GM23338 (cell line): ENCODE results near the gene PDE4D. TPM values are rescaled to one million over a fixed set of nuclear protein-coding genes. Genes with fewer than 3 reads are reported as not detected.

Source experiments
- ATAC-seq: fragments of 200-7000 bp; cut with Tn5 transposase; 3 replicates; pipeline ENCODE4 v1.9.1; 2020
- DNase-seq: peaks from one replicate; pipeline ENCODE4 v3.0.0-alpha.2; 2015; ENCODE audit warnings: low spot score
- H2AFZ ChIP-seq: fragments of 200-600 bp; sonication (generic); 2 replicates; pipeline ENCODE4 v1.8.0; 2016; ENCODE audit warnings: antibody characterized with exemption, mild to moderate bottlenecking, moderate library complexity
- H3F3A ChIP-seq: fragments of 200-600 bp; sonication (generic); replicated peaks from 2 replicates; pipeline ENCODE4 v1.8.0; 2017; ENCODE audit warnings: antibody characterized with exemption, mixed run types, low read depth
- H3K27ac ChIP-seq: fragments of 200-600 bp; sonication (generic); 2 replicates; pipeline ENCODE4 v1.6.1; 2016; ENCODE audit warnings: low read depth
- H3K27me3 ChIP-seq: fragments of 200-600 bp; sonication (generic); 2 replicates; pipeline ENCODE4 v1.8.0; 2016; ENCODE audit warnings: mild to moderate bottlenecking, mixed run types, moderate library complexity; ENCODE audit not compliant: insufficient read depth
- H3K36me3 ChIP-seq: fragments of 200-600 bp; sonication (generic); 2 replicates; pipeline ENCODE4 v1.8.0; 2016; ENCODE audit warnings: mild to moderate bottlenecking; ENCODE audit not compliant: insufficient read depth
- H3K4me1 ChIP-seq: fragments of 200-600 bp; sonication (generic); 2 replicates; pipeline ENCODE4 v1.8.0; 2016; ENCODE audit warnings: mild to moderate bottlenecking, moderate library complexity; ENCODE audit not compliant: insufficient read depth
- H3K4me2 ChIP-seq: fragments of 200-600 bp; sonication (generic); 2 replicates; pipeline ENCODE4 v1.7.1; 2017; ENCODE audit warnings: mixed run types
- H3K4me3 ChIP-seq: fragments of 200-600 bp; sonication (generic); 2 replicates; pipeline ENCODE4 v1.6.1; 2016; ENCODE audit warnings: mixed run types
- H3K79me2 ChIP-seq: fragments of 200-600 bp; sonication (generic); replicated peaks from 2 replicates; pipeline ENCODE4 v1.8.0; 2017; ENCODE audit warnings: mild to moderate bottlenecking; ENCODE audit not compliant: insufficient read depth
- H3K9me2 ChIP-seq: fragments of 200-600 bp; sonication (generic); 2 replicates; pipeline ENCODE4 v1.8.0; 2017; ENCODE audit not compliant: insufficient read depth
- H4K20me1 ChIP-seq: fragments of 200-600 bp; sonication (generic); replicated peaks from 2 replicates; pipeline ENCODE4 v1.8.0; 2017; ENCODE audit warnings: mild to moderate bottlenecking; ENCODE audit not compliant: insufficient read depth
- H3K27ac Mint-ChIP-seq: 2 replicates; pipeline ENCODE4 v1.8.0; 2020; ENCODE audit warnings: inconsistent platforms, mild to moderate bottlenecking, moderate library complexity, mixed read lengths
- H3K27me3 Mint-ChIP-seq: 3 replicates; pipeline ENCODE4 v1.8.0; 2022; ENCODE audit warnings: low read depth, mild to moderate bottlenecking, moderate library complexity, mixed read lengths, inconsistent platforms; ENCODE audit not compliant: insufficient read depth, poor library complexity
- H3K36me3 Mint-ChIP-seq: 3 replicates; pipeline ENCODE4 v1.8.0; 2021; ENCODE audit warnings: low read depth, mild to moderate bottlenecking, inconsistent platforms, moderate library complexity, mixed read lengths
- H3K4me1 Mint-ChIP-seq: 3 replicates; pipeline ENCODE4 v1.8.0; 2020; ENCODE audit warnings: mild to moderate bottlenecking, inconsistent platforms, mixed read lengths
- H3K4me3 Mint-ChIP-seq: 3 replicates; pipeline ENCODE4 v1.8.0; 2021; ENCODE audit warnings: moderate library complexity, mild to moderate bottlenecking, inconsistent platforms, mixed read lengths
- H3K9me3 Mint-ChIP-seq: 3 replicates; pipeline ENCODE4 v1.8.0; 2020; ENCODE audit warnings: moderate library complexity, mild to moderate bottlenecking, inconsistent platforms, mixed read lengths
- CREB1 ChIP-seq: fragments of 250-450 bp; sonication (Bioruptor Pico); IDR thresholded peaks from 2 replicates; pipeline ENCODE4 v1.5.0; 2020; ENCODE audit warnings: low read depth, mild to moderate bottlenecking, moderate library complexity
- EZH2 ChIP-seq: fragments of 200-600 bp; sonication (generic); IDR thresholded peaks from one replicate; pipeline ENCODE4 v1.8.0; 2017; ENCODE audit warnings: antibody characterized with exemption, mild to moderate bottlenecking, low read depth; ENCODE audit not compliant: unreplicated experiment
- EZH2phosphoT487 ChIP-seq: fragments of 200-600 bp; sonication (generic); IDR thresholded peaks from one replicate; pipeline ENCODE4 v1.8.1; 2018; ENCODE audit warnings: antibody characterized with exemption; ENCODE audit not compliant: unreplicated experiment
- JUNB ChIP-seq: IDR thresholded peaks from one replicate; pipeline ENCODE4 v1.6.1; 2016; ENCODE audit warnings: antibody characterized with exemption; ENCODE audit not compliant: unreplicated experiment
- NANOG ChIP-seq: IDR thresholded peaks from 2 replicates; pipeline ENCODE4 v1.6.1; 2016; ENCODE audit warnings: antibody characterized with exemption, borderline replicate concordance
- POLR2AphosphoS5 ChIP-seq: IDR thresholded peaks from 2 replicates; pipeline ENCODE4 v1.6.1; 2016; ENCODE audit warnings: antibody characterized with exemption, low read depth
- STAT1 ChIP-seq: IDR thresholded peaks from one replicate; pipeline ENCODE4 v1.6.1; 2016; ENCODE audit warnings: antibody characterized with exemption; ENCODE audit not compliant: unreplicated experiment
- ZNF114 ChIP-seq: fragments of 250-450 bp; sonication (Bioruptor Pico); IDR thresholded peaks from 2 replicates; pipeline ENCODE4 v1.5.0; 2020; ENCODE audit warnings: mild to moderate bottlenecking, moderate library complexity
- ZNF331 ChIP-seq: fragments of 250-450 bp; sonication (Bioruptor Pico); IDR thresholded peaks from 2 replicates; pipeline ENCODE4 v1.5.0; 2020; ENCODE audit warnings: low read depth, mild to moderate bottlenecking, moderate library complexity
- polyA plus RNA-seq: library from polyadenylated mRNA; unstranded; fragments of >200 nt; fragmentation: Nextera tagmentation; extraction: Ambion mirVana; gene quantifications from 2 replicates; pipeline ENCODE4 v1.2.1, GENCODE V29; 2016
- total RNA-seq: library from RNA; depleted of rRNA; stranded (reverse); fragments of >200 nt; shearing (Covaris generic); gene quantifications from 2 replicates; pipeline ENCODE4 v1.2.3, GENCODE V29; 2014
- TF ChIP-seq, protein P1 (sequence below): IDR thresholded peaks from 2 replicates; pipeline ENCODE4 v1.6.1; 2016; ENCODE audit warnings: antibody characterized with exemption
- TF ChIP-seq, protein P2 (sequence below), 2 experiments: fragments of 200-600 bp in 1 of 2; sonication (generic) in 1 of 2; conservative IDR thresholded peaks; 2 replicates each; pipeline versions ENCODE4 v1.5.1 to v1.6.1; 2016 to 2017; ENCODE audit warnings: antibody characterized with exemption in 2 of 2, low read depth in 2 of 2, mild to moderate bottlenecking in 2 of 2, moderate library complexity in 1 of 2
- TF ChIP-seq, protein P3 (sequence below): fragments of 250-450 bp; sonication (Bioruptor Pico); IDR thresholded peaks from 2 replicates; pipeline ENCODE4 v1.5.0; 2020; ENCODE audit warnings: mild to moderate bottlenecking, moderate library complexity
- TF ChIP-seq, protein P4 (sequence below): IDR thresholded peaks from one replicate; pipeline ENCODE4 v1.6.1; 2018; ENCODE audit warnings: antibody characterized with exemption; ENCODE audit not compliant: unreplicated experiment

PDE4D gene
- total and polyA plus RNA-seq, 2 experiments from 2014 or later = 2.1 to 4.7 TPM

DNA sequence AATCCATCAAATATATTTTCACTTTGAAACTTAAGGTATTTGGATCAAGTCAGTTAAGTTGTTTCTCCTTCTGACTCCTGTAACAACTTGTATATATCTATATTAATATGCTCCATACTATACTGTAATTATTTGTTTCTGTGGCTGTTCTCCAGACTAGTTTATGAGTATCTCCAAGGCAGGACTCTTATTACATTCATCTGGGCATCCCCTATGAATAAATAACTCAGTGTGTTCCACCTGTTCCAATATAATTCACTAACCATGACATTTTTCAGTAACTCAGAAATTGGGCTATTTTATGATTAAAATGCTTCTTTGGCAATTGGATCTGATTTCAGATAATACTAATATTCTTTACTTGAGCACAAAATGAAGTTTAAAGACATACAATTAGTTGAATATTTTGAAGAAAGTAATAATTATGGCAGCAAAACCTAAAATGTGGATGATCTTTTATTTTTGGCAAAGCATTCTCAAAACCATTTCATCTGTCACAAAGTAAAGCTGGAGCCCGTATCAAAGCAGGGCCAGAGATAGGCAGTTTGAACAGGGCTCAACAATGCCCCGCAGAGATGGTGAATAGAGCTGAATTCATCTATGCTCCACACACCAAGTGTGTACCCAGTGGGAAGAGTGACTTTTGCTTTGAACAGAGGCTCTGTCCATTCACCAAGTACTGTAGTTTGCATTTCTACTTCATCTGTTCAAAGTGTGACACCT, 314.3 kb downstream of the PDE4D start:
- H3K4me2 ChIP-seq = no peak overlapping the region
- ATAC-seq = no peak
- TF ChIP-seq, protein P1, sequence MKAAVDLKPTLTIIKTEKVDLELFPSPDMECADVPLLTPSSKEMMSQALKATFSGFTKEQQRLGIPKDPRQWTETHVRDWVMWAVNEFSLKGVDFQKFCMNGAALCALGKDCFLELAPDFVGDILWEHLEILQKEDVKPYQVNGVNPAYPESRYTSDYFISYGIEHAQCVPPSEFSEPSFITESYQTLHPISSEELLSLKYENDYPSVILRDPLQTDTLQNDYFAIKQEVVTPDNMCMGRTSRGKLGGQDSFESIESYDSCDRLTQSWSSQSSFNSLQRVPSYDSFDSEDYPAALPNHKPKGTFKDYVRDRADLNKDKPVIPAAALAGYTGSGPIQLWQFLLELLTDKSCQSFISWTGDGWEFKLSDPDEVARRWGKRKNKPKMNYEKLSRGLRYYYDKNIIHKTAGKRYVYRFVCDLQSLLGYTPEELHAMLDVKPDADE = no peak
- TF ChIP-seq STAT1 = no peak
- TF ChIP-seq, protein P2, sequence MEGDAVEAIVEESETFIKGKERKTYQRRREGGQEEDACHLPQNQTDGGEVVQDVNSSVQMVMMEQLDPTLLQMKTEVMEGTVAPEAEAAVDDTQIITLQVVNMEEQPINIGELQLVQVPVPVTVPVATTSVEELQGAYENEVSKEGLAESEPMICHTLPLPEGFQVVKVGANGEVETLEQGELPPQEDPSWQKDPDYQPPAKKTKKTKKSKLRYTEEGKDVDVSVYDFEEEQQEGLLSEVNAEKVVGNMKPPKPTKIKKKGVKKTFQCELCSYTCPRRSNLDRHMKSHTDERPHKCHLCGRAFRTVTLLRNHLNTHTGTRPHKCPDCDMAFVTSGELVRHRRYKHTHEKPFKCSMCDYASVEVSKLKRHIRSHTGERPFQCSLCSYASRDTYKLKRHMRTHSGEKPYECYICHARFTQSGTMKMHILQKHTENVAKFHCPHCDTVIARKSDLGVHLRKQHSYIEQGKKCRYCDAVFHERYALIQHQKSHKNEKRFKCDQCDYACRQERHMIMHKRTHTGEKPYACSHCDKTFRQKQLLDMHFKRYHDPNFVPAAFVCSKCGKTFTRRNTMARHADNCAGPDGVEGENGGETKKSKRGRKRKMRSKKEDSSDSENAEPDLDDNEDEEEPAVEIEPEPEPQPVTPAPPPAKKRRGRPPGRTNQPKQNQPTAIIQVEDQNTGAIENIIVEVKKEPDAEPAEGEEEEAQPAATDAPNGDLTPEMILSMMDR (conservative IDR thresholded peaks at IDR 0.05; ENCODE audit: low read depth in 2 of 2) = no peak
- no peak for TF ChIP-seq JUNB
- TF ChIP-seq ZNF114 (CRISPR knock-in tag) = no peak
- TF ChIP-seq, protein P3, sequence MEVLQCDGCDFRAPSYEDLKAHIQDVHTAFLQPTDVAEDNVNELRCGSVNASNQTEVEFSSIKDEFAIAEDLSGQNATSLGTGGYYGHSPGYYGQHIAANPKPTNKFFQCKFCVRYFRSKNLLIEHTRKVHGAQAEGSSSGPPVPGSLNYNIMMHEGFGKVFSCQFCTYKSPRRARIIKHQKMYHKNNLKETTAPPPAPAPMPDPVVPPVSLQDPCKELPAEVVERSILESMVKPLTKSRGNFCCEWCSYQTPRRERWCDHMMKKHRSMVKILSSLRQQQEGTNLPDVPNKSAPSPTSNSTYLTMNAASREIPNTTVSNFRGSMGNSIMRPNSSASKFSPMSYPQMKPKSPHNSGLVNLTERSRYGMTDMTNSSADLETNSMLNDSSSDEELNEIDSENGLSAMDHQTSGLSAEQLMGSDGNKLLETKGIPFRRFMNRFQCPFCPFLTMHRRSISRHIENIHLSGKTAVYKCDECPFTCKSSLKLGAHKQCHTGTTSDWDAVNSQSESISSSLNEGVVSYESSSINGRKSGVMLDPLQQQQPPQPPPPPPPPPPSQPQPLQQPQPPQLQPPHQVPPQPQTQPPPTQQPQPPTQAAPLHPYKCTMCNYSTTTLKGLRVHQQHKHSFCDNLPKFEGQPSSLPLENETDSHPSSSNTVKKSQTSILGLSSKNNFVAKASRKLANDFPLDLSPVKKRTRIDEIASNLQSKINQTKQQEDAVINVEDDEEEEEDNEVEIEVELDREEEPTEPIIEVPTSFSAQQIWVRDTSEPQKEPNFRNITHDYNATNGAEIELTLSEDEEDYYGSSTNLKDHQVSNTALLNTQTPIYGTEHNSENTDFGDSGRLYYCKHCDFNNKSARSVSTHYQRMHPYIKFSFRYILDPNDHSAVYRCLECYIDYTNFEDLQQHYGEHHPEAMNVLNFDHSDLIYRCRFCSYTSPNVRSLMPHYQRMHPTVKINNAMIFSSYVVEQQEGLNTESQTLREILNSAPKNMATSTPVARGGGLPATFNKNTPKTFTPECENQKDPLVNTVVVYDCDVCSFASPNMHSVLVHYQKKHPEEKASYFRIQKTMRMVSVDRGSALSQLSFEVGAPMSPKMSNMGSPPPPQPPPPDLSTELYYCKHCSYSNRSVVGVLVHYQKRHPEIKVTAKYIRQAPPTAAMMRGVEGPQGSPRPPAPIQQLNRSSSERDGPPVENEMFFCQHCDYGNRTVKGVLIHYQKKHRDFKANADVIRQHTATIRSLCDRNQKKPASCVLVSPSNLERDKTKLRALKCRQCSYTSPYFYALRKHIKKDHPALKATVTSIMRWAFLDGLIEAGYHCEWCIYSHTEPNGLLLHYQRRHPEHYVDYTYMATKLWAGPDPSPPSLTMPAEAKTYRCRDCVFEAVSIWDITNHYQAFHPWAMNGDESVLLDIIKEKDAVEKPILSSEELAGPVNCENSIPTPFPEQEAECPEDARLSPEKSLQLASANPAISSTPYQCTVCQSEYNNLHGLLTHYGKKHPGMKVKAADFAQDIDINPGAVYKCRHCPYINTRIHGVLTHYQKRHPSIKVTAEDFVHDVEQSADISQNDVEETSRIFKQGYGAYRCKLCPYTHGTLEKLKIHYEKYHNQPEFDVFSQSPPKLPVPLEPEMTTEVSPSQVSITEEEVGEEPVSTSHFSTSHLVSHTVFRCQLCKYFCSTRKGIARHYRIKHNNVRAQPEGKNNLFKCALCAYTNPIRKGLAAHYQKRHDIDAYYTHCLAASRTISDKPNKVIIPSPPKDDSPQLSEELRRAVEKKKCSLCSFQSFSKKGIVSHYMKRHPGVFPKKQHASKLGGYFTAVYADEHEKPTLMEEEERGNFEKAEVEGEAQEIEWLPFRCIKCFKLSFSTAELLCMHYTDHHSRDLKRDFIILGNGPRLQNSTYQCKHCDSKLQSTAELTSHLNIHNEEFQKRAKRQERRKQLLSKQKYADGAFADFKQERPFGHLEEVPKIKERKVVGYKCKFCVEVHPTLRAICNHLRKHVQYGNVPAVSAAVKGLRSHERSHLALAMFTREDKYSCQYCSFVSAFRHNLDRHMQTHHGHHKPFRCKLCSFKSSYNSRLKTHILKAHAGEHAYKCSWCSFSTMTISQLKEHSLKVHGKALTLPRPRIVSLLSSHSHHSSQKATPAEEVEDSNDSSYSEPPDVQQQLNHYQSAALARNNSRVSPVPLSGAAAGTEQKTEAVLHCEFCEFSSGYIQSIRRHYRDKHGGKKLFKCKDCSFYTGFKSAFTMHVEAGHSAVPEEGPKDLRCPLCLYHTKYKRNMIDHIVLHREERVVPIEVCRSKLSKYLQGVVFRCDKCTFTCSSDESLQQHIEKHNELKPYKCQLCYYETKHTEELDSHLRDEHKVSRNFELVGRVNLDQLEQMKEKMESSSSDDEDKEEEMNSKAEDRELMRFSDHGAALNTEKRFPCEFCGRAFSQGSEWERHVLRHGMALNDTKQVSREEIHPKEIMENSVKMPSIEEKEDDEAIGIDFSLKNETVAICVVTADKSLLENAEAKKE (CRISPR knock-in tag) = no peak
- TF ChIP-seq EZH2phosphoT487 = no peak
- no peak for TF ChIP-seq EZH2
- TF ChIP-seq, protein P4, sequence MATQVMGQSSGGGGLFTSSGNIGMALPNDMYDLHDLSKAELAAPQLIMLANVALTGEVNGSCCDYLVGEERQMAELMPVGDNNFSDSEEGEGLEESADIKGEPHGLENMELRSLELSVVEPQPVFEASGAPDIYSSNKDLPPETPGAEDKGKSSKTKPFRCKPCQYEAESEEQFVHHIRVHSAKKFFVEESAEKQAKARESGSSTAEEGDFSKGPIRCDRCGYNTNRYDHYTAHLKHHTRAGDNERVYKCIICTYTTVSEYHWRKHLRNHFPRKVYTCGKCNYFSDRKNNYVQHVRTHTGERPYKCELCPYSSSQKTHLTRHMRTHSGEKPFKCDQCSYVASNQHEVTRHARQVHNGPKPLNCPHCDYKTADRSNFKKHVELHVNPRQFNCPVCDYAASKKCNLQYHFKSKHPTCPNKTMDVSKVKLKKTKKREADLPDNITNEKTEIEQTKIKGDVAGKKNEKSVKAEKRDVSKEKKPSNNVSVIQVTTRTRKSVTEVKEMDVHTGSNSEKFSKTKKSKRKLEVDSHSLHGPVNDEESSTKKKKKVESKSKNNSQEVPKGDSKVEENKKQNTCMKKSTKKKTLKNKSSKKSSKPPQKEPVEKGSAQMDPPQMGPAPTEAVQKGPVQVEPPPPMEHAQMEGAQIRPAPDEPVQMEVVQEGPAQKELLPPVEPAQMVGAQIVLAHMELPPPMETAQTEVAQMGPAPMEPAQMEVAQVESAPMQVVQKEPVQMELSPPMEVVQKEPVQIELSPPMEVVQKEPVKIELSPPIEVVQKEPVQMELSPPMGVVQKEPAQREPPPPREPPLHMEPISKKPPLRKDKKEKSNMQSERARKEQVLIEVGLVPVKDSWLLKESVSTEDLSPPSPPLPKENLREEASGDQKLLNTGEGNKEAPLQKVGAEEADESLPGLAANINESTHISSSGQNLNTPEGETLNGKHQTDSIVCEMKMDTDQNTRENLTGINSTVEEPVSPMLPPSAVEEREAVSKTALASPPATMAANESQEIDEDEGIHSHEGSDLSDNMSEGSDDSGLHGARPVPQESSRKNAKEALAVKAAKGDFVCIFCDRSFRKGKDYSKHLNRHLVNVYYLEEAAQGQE = no peak
- no peak for TF ChIP-seq NANOG
- no peak for TF ChIP-seq POLR2AphosphoS5
- no peak for TF ChIP-seq ZNF331 (CRISPR knock-in tag)
- no peak for TF ChIP-seq CREB1 (CRISPR knock-in tag)
- Mint-ChIP-seq H3K4me1 (peaks cover 20% of the 10 kb centered on the region), H3K27ac (no peak overlapping the region; the same call in 1 of the 2 replicates), H3K36me3 (no peaks in the 10 kb centered on the region), H3K4me3 (no peak overlapping the region), H3K27me3 (no peaks in the 10 kb centered on the region), H3K9me3 (no peaks in the 10 kb centered on the region)
- H2AFZ ChIP-seq = peak overlapping the region; percentile 29; the same call in 1 of the 2 replicates
- H3K9me2 ChIP-seq = 0 out of 2 replicates have a peak, but pooled peaks cover 6% of the 10 kb centered on the region
- no peaks in the 10 kb centered on the region for H3K79me2 ChIP-seq
- H3K27me3 ChIP-seq = no peaks in the 10 kb centered on the region
- H3K4me3 ChIP-seq = no peak overlapping the region
- H4K20me1 ChIP-seq = no peaks in the 10 kb centered on the region
- DNase-seq = no peak
- H3K36me3 ChIP-seq = no peaks in the 10 kb centered on the region
- H3F3A ChIP-seq = no peaks in the 10 kb centered on the region
- H3K27ac ChIP-seq = no peak overlapping the region
- H3K4me1 ChIP-seq = peaks cover 8% of the 10 kb centered on the region; the same call in 1 of the 2 replicates
